GM23338 (cell line): ENCODE results near the gene DAB1.

ENCODE experiments used
- CTCF ChIP-seq, 2 experiments: fragments of 200-600 bp in 1 of 2; sonication (generic) in 1 of 2; conservative IDR thresholded peaks; 2 replicates each; pipeline versions ENCODE4 v1.5.1 to v1.6.1; 2016 to 2017; ENCODE audit warnings: antibody characterized with exemption in 2 of 2, low read depth in 2 of 2, mild to moderate bottlenecking in 2 of 2, moderate library complexity in 1 of 2
- EZH2 ChIP-seq: fragments of 200-600 bp; sonication (generic); IDR thresholded peaks from one replicate; pipeline ENCODE4 v1.8.0; 2017; ENCODE audit warnings: antibody characterized with exemption, mild to moderate bottlenecking, low read depth; ENCODE audit not compliant: unreplicated experiment
- POLR2AphosphoS5 ChIP-seq: IDR thresholded peaks from 2 replicates; pipeline ENCODE4 v1.6.1; 2016; ENCODE audit warnings: antibody characterized with exemption, low read depth
- REST ChIP-seq: IDR thresholded peaks from one replicate; pipeline ENCODE4 v1.6.1; 2018; ENCODE audit warnings: antibody characterized with exemption; ENCODE audit not compliant: unreplicated experiment
- ZNF331 ChIP-seq: fragments of 250-450 bp; sonication (Bioruptor Pico); IDR thresholded peaks from 2 replicates; pipeline ENCODE4 v1.5.0; 2020; ENCODE audit warnings: low read depth, mild to moderate bottlenecking, moderate library complexity
- TF ChIP-seq, protein P1 (sequence below): IDR thresholded peaks from 2 replicates; pipeline ENCODE4 v1.6.1; 2016; ENCODE audit warnings: antibody characterized with exemption

- TF ChIP-seq EZH2 (no peak), REST (no peak), CTCF (conservative IDR thresholded peaks at IDR 0.05; ENCODE audit: low read depth in 2 of 2) (no peak), POLR2AphosphoS5 (no peak), ZNF331 (CRISPR knock-in tag) (no peak)
- TF ChIP-seq, protein P1, sequence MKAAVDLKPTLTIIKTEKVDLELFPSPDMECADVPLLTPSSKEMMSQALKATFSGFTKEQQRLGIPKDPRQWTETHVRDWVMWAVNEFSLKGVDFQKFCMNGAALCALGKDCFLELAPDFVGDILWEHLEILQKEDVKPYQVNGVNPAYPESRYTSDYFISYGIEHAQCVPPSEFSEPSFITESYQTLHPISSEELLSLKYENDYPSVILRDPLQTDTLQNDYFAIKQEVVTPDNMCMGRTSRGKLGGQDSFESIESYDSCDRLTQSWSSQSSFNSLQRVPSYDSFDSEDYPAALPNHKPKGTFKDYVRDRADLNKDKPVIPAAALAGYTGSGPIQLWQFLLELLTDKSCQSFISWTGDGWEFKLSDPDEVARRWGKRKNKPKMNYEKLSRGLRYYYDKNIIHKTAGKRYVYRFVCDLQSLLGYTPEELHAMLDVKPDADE = no peak
These were observed 406.7 kb downstream of the DAB1 start for GRCh38 chr1:57017200-57017599.
